IMR-90 (cell line): ENCODE data around the gene YEATS4. TPM values are rescaled to one million over a fixed set of nuclear protein-coding genes. Genes with fewer than 3 reads are reported as not detected.

Source experiments
- ATAC-seq: fragments of 200-7000 bp; cut with Tn5 transposase; 2 replicates; pipeline ENCODE4 v1.9.1; 2020; ENCODE audit warnings: low read depth, mild to moderate bottlenecking, moderate library complexity
- BruUV-seq: library from RNA; stranded (reverse); fragments of 400-500 nt; replicated peaks from 2 replicates; lab custom pipeline; 2021; lab: Mats Ljungman, UMichigan
- CTCF ChIA-PET: fragments of 300-600 bp; formaldehyde crosslinking; extraction: SDS; loops from one replicate; lab custom pipeline; 2021; ENCODE audit warnings: antibody characterized with exemption; lab: Yijun Ruan, JAX
- POLR2A ChIA-PET: fragments of 300-600 bp; sonication (Branson Sonifier 250); formaldehyde crosslinking; loops from one replicate; lab custom pipeline; 2022; ENCODE audit warnings: antibody characterized with exemption; ENCODE audit not compliant: unreplicated experiment; lab: Charles Lee
- DNase-seq: peaks from one replicate; pipeline ENCODE4 v3.0.0; 2013
- H2AFZ ChIP-seq: replicated peaks from 2 replicates; pipeline ENCODE3; 2013; ENCODE audit warnings: low read length, mild to moderate bottlenecking; ENCODE audit not compliant: poor library complexity
- H2AK5ac ChIP-seq: 2 replicates; pipeline ENCODE4 v1.6.1; 2013; ENCODE audit warnings: low read depth, low read length, inconsistent platforms
- H2AK9ac ChIP-seq: replicated peaks from 2 replicates; pipeline ENCODE3; 2013; ENCODE audit warnings: mild to moderate bottlenecking, low read depth, low read length, moderate library complexity; ENCODE audit not compliant: poor library complexity
- H2BK120ac ChIP-seq: 2 replicates; pipeline ENCODE4 v1.6.1; 2013; ENCODE audit warnings: low read depth, low read length, inconsistent platforms
- H2BK15ac ChIP-seq: 3 replicates; pipeline ENCODE4 v1.6.1; 2013; ENCODE audit warnings: low read depth, low read length, inconsistent platforms
- H2BK20ac ChIP-seq: 2 replicates; pipeline ENCODE4 v1.6.1; 2013; ENCODE audit warnings: low read depth, mild to moderate bottlenecking, inconsistent platforms, low read length, moderate library complexity
- H2BK5ac ChIP-seq: 2 replicates; pipeline ENCODE4 v1.6.1; 2013; ENCODE audit warnings: mild to moderate bottlenecking, low read depth, low read length, inconsistent platforms; ENCODE audit not compliant: poor library complexity, severe bottlenecking
- H3K14ac ChIP-seq: replicated peaks from 2 replicates; pipeline ENCODE4 v1.6.1; 2013; ENCODE audit warnings: low read depth, low read length, inconsistent platforms
- H3K18ac ChIP-seq: 2 replicates; pipeline ENCODE4 v1.6.1; 2013; ENCODE audit warnings: low read depth, low read length, control low read depth
- H3K23ac ChIP-seq: 2 replicates; pipeline ENCODE4 v1.6.1; 2013; ENCODE audit warnings: low read depth, low read length, inconsistent platforms
- H3K27ac ChIP-seq: 2 replicates; pipeline ENCODE4 v1.5.1; 2013; ENCODE audit warnings: mild to moderate bottlenecking, control low read depth, low read length; ENCODE audit not compliant: insufficient read depth
- H3K27me3 ChIP-seq: 2 replicates; pipeline ENCODE4 v1.6.1; 2013; ENCODE audit warnings: low read length; ENCODE audit not compliant: control insufficient read depth, insufficient read depth
- H3K36me3 ChIP-seq: 2 replicates; pipeline ENCODE4 v1.6.1; 2013; ENCODE audit warnings: low read length, mixed read lengths; ENCODE audit not compliant: control insufficient read depth, insufficient read depth
- H3K4ac ChIP-seq: 2 replicates; pipeline ENCODE4 v1.6.1; 2013; ENCODE audit warnings: low read depth, low read length, inconsistent platforms
- H3K4me1 ChIP-seq: 2 replicates; pipeline ENCODE4 v1.6.1; 2013; ENCODE audit warnings: low read length, mixed read lengths; ENCODE audit not compliant: control insufficient read depth, insufficient read depth
- H3K4me2 ChIP-seq: 2 replicates; pipeline ENCODE4 v1.6.1; 2013; ENCODE audit warnings: low read depth, mild to moderate bottlenecking, control low read depth, low read length, moderate library complexity
- H3K4me3 ChIP-seq: 2 replicates; pipeline ENCODE4 v1.5.1; 2013; ENCODE audit warnings: low read depth, mild to moderate bottlenecking, control low read depth, low read length, moderate library complexity; ENCODE audit not compliant: insufficient read depth
- H3K56ac ChIP-seq: 2 replicates; pipeline ENCODE4 v1.6.1; 2013; ENCODE audit warnings: low read length, inconsistent platforms; ENCODE audit not compliant: insufficient read depth; ENCODE audit errors: extremely low read depth
- H3K79me1 ChIP-seq, 2 experiments: 2 replicates each; pipeline ENCODE4 v1.6.1; 2013; ENCODE audit warnings: low read length in 2 of 2, inconsistent platforms in 1 of 2, low read depth in 1 of 2
- H3K9ac ChIP-seq: 2 replicates; pipeline ENCODE4 v1.6.1; 2013; ENCODE audit warnings: low read depth, low read length, control low read depth
- H3K9me1 ChIP-seq: 2 replicates; pipeline ENCODE4 v1.6.1; 2013; ENCODE audit warnings: low read length, inconsistent platforms; ENCODE audit not compliant: insufficient read depth
- H3K9me3 ChIP-seq: 2 replicates; pipeline ENCODE4 v1.6.1; 2013; ENCODE audit warnings: low read length; ENCODE audit not compliant: control insufficient read depth, insufficient read depth
- H4K20me1 ChIP-seq: 2 replicates; pipeline ENCODE4 v1.6.1; 2013; ENCODE audit warnings: low read length, inconsistent platforms; ENCODE audit not compliant: insufficient read depth
- H4K5ac ChIP-seq: 2 replicates; pipeline ENCODE4 v1.6.1; 2013; ENCODE audit warnings: mild to moderate bottlenecking, low read depth, low read length, control low read depth
- H4K8ac ChIP-seq, 2 experiments: 2 replicates each; pipeline ENCODE4 v1.6.1; 2013; ENCODE audit warnings: low read depth in 2 of 2, low read length in 2 of 2, control low read depth in 1 of 2, inconsistent platforms in 1 of 2
- H4K91ac ChIP-seq: 2 replicates; pipeline ENCODE4 v1.6.1; 2013; ENCODE audit warnings: low read depth, low read length, inconsistent platforms; ENCODE audit not compliant: insufficient read depth
- ELK1 ChIP-seq: fragments of 150-350 bp; IDR thresholded peaks from 2 replicates; pipeline ENCODE4 v1.6.1; 2016; ENCODE audit warnings: low read depth, mild to moderate bottlenecking, low read length, moderate library complexity, borderline replicate concordance
- NFE2L2 ChIP-seq: fragments of 150-350 bp; IDR thresholded peaks from 2 replicates; pipeline ENCODE4 v1.6.1; 2016; ENCODE audit warnings: low read depth, mild to moderate bottlenecking, low read length
- RFX5 ChIP-seq: IDR thresholded peaks from 2 replicates; pipeline ENCODE4 v1.8.0; 2012; ENCODE audit warnings: low read depth, mild to moderate bottlenecking, low read length, moderate library complexity
- SMC3 ChIP-seq: fragments of 150-350 bp; IDR thresholded peaks from 2 replicates; pipeline ENCODE4 v1.6.1; 2016; ENCODE audit warnings: low read depth, mild to moderate bottlenecking, antibody characterized with exemption, low read length, moderate library complexity
- WGBS, 2 experiments: methylation state at CpG; one replicate each; pipeline versions ENCODE4 v1.1.5 to v1.1.7; 2013; ENCODE audit warnings: missing lambda C conversion rate in 2 of 2; ENCODE audit not compliant: insufficient read length in 1 of 2; ENCODE audit errors: extremely low coverage in 2 of 2; 5-methylcytosine and 5-hydroxymethylcytosine counted together
- dilution Hi-C: fragments of 300-500 bp; cut with HindIII; formaldehyde crosslinking; loops from one replicate; pipeline ENCODE4 v1.14.3; 2018; ENCODE audit warnings: low sequenced_read_pairs; ENCODE audit not compliant: unreplicated experiment
- in situ Hi-C: fragments of 300-500 bp; cut with MboI; formaldehyde crosslinking; loops from 3 replicates; pipeline ENCODE4 v1.14.3; 2019; ENCODE audit warnings: low sequenced_read_pairs, inconsistent platforms, mixed read lengths
- intact Hi-C: fragments of 100-400 bp; cut with micrococcal nuclease; formaldehyde crosslinking; loops from 2 replicates; pipeline ENCODE4 v1.10.0; 2022
- polyA plus RNA-seq, 3 experiments: library from polyadenylated mRNA; depleted of rRNA; stranded (reverse); fragments of >200 nt; gene quantifications; 2 replicates each; pipeline ENCODE4 v1.2.3, GENCODE V29; 2012; ENCODE audit warnings: low replicate concordance in 1 of 3
- total RNA-seq: library from RNA; depleted of rRNA; stranded (reverse); fragments of >200 nt; gene quantifications from 2 replicates; pipeline ENCODE4 v1.2.3, GENCODE V29; 2012

The YEATS4 gene
- total and polyA plus RNA-seq, 2 of the 4 experiments (the other 2 are of a cell fraction) = 6.9 to 15.1 TPM

- Histone ChIP-seq H2AK5ac (no peak overlapping the region), H4K91ac (no peak overlapping the region), H3K14ac (no peak overlapping the region), H3K9me3 (no peaks in the 10 kb centered on the region), H3K56ac (no peak overlapping the region), H4K20me1 (no peaks in the 10 kb centered on the region), H2AK9ac (no peak overlapping the region), H3K79me1 (0 out of 4 replicates have a peak, but pooled peaks cover 0 to under 1% of the 10 kb centered on the region in 2 experiments), H3K18ac (no peak overlapping the region), H3K4me1 (peaks cover 3% of the 10 kb centered on the region; the same call in 1 of the 2 replicates), H2BK20ac (no peak overlapping the region), H3K9ac (no peak overlapping the region), H2BK5ac (no peak overlapping the region), H3K4ac (no peak overlapping the region), H2AFZ (no peak overlapping the region), H3K23ac (no peak overlapping the region), H4K8ac (no peak overlapping the region), H3K4me3 (no peak overlapping the region), H4K5ac (no peak overlapping the region), H3K27ac (no peak overlapping the region), H2BK120ac (no peak overlapping the region), H3K4me2 (no peak overlapping the region), H3K27me3 (no peaks in the 10 kb centered on the region), H3K9me1 (peaks cover under 1% of the 10 kb centered on the region; the same call in 1 of the 2 replicates), H2BK15ac (no peak overlapping the region), H3K36me3 (no peaks in the 10 kb centered on the region)
- TF ChIP-seq ELK1 (no peak), SMC3 (no peak), RFX5 (no peak), NFE2L2 (no peak)
- no CpG with 5 or more reads among the region's 3 CpGs for WGBS, 2 experiments
- dilution Hi-C loops (no loop called here), in situ Hi-C loops (no loop called here), intact Hi-C loops (no loop called here)
- ATAC-seq = no peak
- POLR2A ChIA-PET = no interaction called here
- CTCF ChIA-PET = no interaction called here
- no TSS peak for BruUV-seq
- DNase-seq = no peak
Measured at GRCh38 chr12:69421548-69421947, 62.0 kb downstream of the YEATS4 start.
